Nephron (organoid): ENCODE results near the gene SOSTDC1.

Source experiments
- H3K27ac Mint-ChIP-seq, 3 experiments: 2 replicates each; pipeline ENCODE4 v1.8.0; 2020; ENCODE audit warnings: mixed read lengths in 3 of 3, mild to moderate bottlenecking in 2 of 3, moderate library complexity in 1 of 3
- H3K27me3 Mint-ChIP-seq: 2 replicates; pipeline ENCODE4 v1.8.0; 2021; ENCODE audit warnings: low read depth, mild to moderate bottlenecking, moderate library complexity, mixed read lengths
- H3K36me3 Mint-ChIP-seq: 2 replicates; pipeline ENCODE4 v1.8.0; 2020; ENCODE audit warnings: low read depth, mixed read lengths
- H3K4me1 Mint-ChIP-seq: 2 replicates; pipeline ENCODE4 v1.8.0; 2020; ENCODE audit warnings: mixed read lengths
- H3K4me3 Mint-ChIP-seq, 3 experiments: 2 replicates each; pipeline ENCODE4 v1.8.0; 2020; ENCODE audit warnings: mild to moderate bottlenecking in 3 of 3, mixed read lengths in 3 of 3, moderate library complexity in 2 of 3
- H3K9me3 Mint-ChIP-seq: 2 replicates; pipeline ENCODE4 v1.8.0; 2020; ENCODE audit warnings: mixed read lengths
- TF ChIP-seq, protein P1 (sequence below), 3 experiments: fragments of 200-600 bp; sonication (generic); IDR thresholded peaks; one replicate each; pipeline ENCODE4 v1.5.0; 2021; ENCODE audit warnings: antibody characterized with exemption in 3 of 3; ENCODE audit not compliant: unreplicated experiment in 3 of 3

SOSTDC1 gene

DNA sequence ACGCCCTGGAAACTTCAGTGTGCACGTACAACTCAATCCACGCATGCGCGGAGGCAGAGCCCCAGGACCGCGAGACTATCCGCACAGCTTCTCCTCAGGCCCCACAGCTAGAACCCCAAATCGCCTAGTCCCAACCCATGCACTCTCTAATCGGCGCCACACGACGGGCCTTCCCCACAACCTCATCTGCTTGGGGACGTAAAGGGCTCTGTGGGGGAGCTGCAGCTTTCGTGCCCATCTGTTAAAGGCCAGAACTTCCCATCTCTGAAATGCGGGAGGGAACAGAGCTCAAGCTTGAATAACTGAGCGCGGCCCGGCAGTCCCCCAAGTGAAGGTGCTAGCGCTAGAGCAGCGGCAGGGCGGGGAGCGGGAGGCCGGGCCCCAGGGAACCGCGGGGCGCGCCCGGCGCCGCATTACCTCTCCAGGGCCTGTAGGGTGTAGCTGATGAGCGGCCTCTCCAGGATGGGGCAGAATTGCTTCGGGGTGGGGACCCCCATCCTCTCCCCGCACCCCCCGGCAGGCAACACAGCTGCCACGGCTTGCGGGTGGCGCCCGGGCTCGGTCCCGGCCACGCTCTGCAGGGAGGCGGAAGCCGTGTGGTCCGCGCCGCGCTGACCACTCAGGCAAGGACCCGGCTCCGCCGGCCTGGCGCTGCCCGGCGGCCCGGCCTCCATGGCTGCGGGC, 44.7 kb downstream of the SOSTDC1 start:
- H3K36me3 Mint-ChIP-seq: no peaks in the 10 kb centered on the region
- H3K27me3 Mint-ChIP-seq: peaks cover under 1% of the 10 kb centered on the region
- TF ChIP-seq, protein P1, sequence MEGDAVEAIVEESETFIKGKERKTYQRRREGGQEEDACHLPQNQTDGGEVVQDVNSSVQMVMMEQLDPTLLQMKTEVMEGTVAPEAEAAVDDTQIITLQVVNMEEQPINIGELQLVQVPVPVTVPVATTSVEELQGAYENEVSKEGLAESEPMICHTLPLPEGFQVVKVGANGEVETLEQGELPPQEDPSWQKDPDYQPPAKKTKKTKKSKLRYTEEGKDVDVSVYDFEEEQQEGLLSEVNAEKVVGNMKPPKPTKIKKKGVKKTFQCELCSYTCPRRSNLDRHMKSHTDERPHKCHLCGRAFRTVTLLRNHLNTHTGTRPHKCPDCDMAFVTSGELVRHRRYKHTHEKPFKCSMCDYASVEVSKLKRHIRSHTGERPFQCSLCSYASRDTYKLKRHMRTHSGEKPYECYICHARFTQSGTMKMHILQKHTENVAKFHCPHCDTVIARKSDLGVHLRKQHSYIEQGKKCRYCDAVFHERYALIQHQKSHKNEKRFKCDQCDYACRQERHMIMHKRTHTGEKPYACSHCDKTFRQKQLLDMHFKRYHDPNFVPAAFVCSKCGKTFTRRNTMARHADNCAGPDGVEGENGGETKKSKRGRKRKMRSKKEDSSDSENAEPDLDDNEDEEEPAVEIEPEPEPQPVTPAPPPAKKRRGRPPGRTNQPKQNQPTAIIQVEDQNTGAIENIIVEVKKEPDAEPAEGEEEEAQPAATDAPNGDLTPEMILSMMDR (IDR thresholded peaks at IDR 0.05; ENCODE audit: unreplicated experiment in 3 of 3): peak; percentile 32 to 44 (median 43)

DNA sequence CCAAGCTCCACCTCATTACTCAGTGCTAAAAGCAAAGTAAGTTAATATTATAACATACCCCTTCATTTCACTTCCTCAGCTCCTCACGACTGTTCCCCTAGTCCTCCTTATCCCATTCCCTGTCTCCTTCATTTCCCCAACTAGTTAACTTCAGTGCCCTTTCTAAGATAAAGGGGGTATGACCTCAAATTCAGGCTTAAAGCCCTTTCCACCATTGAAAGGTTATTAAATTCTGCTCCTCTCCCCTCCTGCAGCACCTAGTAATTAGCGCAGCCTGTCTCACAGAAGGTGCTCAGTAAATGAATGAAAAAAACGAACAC, 45.2 kb downstream of the SOSTDC1 start:
- H3K27me3 Mint-ChIP-seq: no peaks in the 10 kb centered on the region
- H3K4me1 Mint-ChIP-seq: peaks cover 38% of the 10 kb centered on the region
- TF ChIP-seq, protein P1 (IDR thresholded peaks at IDR 0.05; ENCODE audit: unreplicated experiment in 3 of 3): no peak
- H3K9me3 Mint-ChIP-seq: no peaks in the 10 kb centered on the region
- no peaks in the 10 kb centered on the region for H3K36me3 Mint-ChIP-seq
- H3K27ac Mint-ChIP-seq: peak overlapping the region; percentile 94 to 99 (median 96)
- peak overlapping the region; percentile 86 to 93 (median 88) for H3K4me3 Mint-ChIP-seq

More for the DNA sequence above, 44.7 kb downstream of the SOSTDC1 start:
- peak overlapping the region; percentile 94 to 99 (median 96) for H3K27ac Mint-ChIP-seq
- H3K9me3 Mint-ChIP-seq: no peaks in the 10 kb centered on the region
- peaks cover 38% of the 10 kb centered on the region for H3K4me1 Mint-ChIP-seq
- peak overlapping the region; percentile 86 to 93 (median 88) for H3K4me3 Mint-ChIP-seq

- peak overlapping the region; percentile 86 to 93 (median 88) for H3K4me3 Mint-ChIP-seq
- no peaks in the 10 kb centered on the region for H3K36me3 Mint-ChIP-seq
- peaks cover 38% of the 10 kb centered on the region for H3K4me1 Mint-ChIP-seq
- H3K27ac Mint-ChIP-seq: peak overlapping the region; percentile 94 to 99 (median 96)
- TF ChIP-seq, protein P1 (IDR thresholded peaks at IDR 0.05; ENCODE audit: unreplicated experiment in 3 of 3): no peak
- no peaks in the 10 kb centered on the region for H3K9me3 Mint-ChIP-seq
- H3K27me3 Mint-ChIP-seq: no peaks in the 10 kb centered on the region
These were observed 45.7 kb downstream of the SOSTDC1 start for GRCh38 chr7:16419859-16420258.

DNA sequence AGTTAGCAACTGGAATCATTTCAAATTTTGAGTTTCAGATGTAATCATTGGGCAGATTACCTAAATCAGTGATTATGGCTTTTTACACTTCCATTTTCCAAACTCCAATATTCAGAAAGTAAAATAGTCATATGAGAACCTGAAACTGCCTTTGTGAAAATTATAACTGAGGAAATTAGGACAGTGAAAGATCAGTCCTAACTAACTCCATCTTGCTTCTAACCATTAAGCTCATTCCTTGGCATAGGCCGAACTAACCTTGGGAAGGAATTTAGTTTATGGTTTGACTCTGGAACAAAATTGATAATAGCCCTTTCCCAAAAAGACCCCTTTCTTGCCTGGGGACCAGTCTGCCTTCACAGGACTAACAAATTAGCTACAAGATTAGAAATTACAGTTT, 46.4 kb downstream of the SOSTDC1 start:
- Mint-ChIP-seq H3K9me3 (no peaks in the 10 kb centered on the region), H3K4me1 (peaks cover 38% of the 10 kb centered on the region), H3K4me3 (peak overlapping the region; percentile 57 to 93 (median 73)), H3K27me3 (no peaks in the 10 kb centered on the region), H3K36me3 (no peaks in the 10 kb centered on the region), H3K27ac (peak overlapping the region; percentile 84 to 99 (median 96))
- TF ChIP-seq, protein P1 (IDR thresholded peaks at IDR 0.05; ENCODE audit: unreplicated experiment in 3 of 3): no peak

- H3K9me3 Mint-ChIP-seq: no peaks in the 10 kb centered on the region
- no peaks in the 10 kb centered on the region for H3K27me3 Mint-ChIP-seq
- peak overlapping the region; percentile 49 to 96 (median 62) for H3K27ac Mint-ChIP-seq
- H3K4me3 Mint-ChIP-seq: peak overlapping the region in 1 of 3 experiments; percentile 48
- H3K36me3 Mint-ChIP-seq: no peaks in the 10 kb centered on the region
- TF ChIP-seq, protein P1 (IDR thresholded peaks at IDR 0.05; ENCODE audit: unreplicated experiment in 3 of 3): no peak
- peaks cover 42% of the 10 kb centered on the region for H3K4me1 Mint-ChIP-seq
These were observed 47.6 kb downstream of the SOSTDC1 start for GRCh38 chr7:16417906-16418305.
